ENCODE results near the gene NCKIPSD. TPM values are rescaled to one million over a fixed set of nuclear protein-coding genes. Genes with fewer than 3 reads are reported as not detected.

Gene NCKIPSD
- total RNA-seq, 1 donor from 2014 or later = 13.6 TPM

DNA sequence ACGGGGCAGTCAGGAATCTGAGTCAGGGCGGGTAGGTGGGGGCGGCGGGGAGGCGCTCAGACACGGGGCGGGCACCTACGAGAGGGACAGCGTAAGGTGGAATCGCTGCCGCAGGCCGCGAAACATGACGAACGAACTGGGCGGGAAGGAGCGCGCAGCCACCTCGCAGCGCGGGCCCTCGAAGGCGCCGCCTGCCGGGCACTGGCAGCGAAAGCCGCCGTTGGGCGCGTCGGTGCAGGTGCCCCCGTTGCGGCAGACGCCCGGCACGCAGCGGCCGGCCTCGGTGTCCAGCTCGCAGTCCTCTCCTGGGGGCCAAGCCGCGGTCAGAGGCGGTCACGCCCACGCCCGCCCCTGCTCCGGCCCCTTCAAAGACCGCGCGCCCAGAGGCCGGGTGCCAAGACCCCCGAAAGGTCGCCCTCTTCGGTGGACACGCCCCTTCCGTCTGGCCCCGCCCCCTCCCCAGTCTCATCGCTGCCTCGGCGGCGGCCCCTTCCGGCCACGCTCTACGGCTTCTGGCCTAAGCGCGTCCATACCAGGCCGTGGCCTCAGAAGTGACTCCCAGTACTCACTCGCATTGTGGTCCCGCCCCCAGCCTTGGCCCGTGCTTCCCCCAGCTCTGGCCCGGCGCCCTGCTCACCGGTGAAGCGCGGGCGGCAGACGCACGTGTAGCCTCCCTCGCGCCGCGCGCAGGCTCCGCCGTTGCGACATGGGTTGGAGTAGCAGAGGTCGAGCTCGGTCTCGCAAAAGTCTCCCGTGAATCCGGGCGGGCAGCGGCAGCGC lies 29.5 kb downstream of the NCKIPSD start:
- ATAC-seq (peak; percentile 96), DNase-seq (peak; percentile 91)
- intact Hi-C loops (cut with micrococcal nuclease) = no loop called here

DNA sequence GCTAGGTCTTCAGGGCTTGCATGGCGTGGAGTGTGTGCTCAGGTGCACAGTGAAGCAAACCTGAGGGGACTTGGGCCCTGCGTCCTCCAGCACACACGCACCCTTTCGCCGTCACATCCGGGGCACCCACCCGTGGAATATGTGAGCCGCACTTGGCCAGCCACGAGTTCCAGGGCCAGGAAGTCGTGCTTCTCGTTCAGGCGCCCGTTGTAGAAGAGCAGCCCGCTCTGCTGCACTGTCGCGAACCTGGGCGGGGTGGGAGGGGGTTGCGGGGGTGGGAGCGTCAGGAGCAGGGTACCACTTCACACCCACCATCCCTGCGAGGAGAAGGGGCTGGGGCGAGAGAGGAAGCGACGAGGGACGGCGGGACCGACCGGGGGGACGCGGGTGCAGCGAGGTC lies 30.1 kb downstream of the NCKIPSD start:
- intact Hi-C loops (cut with micrococcal nuclease) = no loop called here
- no peak for ATAC-seq
- no peak for DNase-seq

DNA sequence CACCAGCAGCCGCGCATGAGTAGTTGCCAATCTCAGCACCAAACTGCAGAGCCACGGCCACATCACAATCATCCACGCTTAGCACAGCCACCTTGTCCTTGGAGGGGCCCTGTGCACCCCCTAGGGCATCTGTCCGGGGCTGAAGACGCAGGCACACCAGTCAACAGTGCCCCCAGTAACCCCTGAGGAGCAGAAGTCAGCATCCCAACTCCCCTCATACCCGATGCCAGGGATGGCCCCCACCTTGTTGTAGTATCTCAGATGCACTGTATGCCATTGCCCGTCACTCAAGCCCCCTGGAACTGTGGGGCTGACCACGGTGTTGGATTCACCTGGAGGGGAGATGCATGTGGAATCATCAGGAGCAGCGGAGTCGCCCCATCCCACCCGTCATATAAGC lies 30.7 kb downstream of the NCKIPSD start:
- ATAC-seq (no peak), DNase-seq (no peak)
- intact Hi-C loops (cut with micrococcal nuclease) = no loop called here

DNA sequence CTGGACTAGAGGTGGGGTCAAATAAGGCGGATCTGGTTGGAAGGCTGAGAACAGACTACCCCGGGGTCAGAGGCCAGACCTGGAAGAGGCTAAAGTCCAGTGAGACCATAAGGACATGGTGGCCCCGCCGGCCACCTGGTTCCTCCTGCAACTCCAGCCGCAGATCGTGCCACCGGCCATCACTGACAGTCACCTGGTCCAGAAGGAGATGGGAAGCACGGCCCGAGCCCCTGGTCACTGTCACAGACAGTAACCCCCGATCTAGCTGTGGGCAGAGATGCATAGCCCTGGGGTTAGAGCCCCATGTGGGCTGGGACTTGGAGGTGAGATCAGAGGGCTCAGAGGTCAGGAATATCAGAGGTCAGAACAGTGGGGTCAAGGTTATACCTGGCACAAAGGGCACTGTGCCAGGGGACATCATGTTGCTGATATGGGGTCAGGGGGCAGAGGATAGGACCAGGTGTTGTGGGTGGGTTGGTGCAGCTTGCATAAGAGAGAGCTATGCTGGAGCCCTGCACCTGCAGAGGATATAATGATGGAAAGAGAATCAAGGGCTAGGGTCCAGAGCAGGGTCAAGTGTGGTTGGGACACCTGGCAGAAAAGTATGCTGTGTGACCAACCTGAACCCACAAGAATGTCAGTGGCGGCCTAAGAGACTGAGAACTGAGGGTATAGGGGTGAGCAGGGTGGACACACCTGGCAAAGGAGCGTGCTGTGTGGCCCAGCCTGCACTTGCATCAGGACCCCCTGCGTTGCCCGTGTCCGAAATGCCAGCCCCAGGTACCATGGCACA lies 32.6 kb downstream of the NCKIPSD start:
- DNase-seq (no peak), ATAC-seq (no peak)
- intact Hi-C loops (cut with micrococcal nuclease) = no loop called here

DNA sequence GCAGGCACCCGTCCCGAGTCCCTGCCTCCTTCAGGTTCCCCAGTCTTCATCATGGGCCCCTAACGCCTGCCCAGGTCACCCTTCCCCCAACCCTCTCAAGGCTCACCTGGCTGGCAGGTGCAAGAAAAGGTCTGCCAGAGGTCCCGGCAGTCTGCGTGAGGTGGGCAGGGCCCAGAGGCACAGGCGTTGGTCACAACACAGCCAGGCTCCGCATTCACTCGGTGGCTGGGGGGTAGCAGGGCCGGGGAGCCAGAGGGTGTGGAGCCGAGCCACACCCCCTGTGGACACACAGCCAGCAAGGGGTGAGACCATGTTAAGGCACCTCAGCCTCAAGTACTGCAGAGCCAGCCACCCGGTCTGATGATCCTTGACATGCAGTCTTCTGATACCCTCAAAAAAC lies 33.9 kb downstream of the NCKIPSD start:
- ATAC-seq (no peak), DNase-seq (no peak)
- intact Hi-C loops (cut with micrococcal nuclease) = no loop called here

DNA sequence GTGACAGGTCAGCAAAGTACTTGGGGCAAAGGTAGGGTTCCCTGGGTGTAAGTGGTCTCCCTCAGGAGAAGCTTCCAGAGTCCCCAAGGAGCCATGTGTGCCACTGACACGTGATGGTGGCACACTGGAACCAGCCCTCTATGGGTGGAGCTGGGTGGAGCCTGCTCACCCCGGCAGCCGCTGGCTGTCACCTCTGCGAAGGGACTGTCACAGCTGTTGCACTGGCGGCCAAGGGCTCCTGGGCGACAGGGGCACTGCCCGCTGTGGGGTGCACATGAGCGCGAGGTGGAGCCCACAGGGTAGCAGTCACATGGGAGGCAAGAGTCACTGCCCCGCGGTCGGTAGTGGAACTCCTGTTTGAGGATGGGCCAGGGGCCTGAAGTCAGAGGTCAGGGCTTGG lies 35.0 kb downstream of the NCKIPSD start:
- DNase-seq (no peak), ATAC-seq (no peak)
- intact Hi-C loops (cut with micrococcal nuclease) = no loop called here

DNA sequence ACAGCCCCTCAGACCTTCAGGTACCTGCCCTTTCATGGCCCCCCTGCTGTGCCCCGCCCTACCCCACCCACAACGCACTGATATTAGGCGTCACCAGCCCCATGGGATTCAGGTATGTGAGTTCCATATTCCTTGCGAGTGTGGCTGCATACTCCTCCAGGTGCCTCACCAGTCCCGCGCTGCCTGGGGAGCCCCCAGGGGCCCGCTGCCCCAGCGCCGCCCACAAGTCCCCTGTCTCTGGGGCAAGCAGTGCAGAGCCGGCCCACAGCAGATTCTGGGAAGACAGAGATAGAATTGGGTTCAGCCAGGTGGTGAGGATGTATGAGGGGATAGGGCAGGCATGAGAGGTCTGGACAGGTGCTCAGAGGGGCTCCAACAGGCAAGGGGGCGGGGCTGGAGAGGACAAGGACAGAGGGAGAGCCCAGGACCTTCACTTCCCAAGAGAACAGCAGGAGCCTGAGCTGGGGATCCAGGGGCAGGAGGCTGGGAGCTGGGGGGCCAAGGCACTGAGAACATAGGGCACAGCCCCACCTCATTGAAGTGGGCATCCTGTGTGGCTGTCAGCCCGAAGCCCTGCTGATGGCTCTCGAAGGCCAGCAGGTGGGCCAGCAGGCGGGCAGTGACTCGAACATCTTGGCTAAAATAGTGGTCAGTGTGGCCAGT lies 37.4 kb downstream of the NCKIPSD start:
- DNase-seq = no peak
- intact Hi-C loops (cut with micrococcal nuclease) = no loop called here
- ATAC-seq = no peak

DNA sequence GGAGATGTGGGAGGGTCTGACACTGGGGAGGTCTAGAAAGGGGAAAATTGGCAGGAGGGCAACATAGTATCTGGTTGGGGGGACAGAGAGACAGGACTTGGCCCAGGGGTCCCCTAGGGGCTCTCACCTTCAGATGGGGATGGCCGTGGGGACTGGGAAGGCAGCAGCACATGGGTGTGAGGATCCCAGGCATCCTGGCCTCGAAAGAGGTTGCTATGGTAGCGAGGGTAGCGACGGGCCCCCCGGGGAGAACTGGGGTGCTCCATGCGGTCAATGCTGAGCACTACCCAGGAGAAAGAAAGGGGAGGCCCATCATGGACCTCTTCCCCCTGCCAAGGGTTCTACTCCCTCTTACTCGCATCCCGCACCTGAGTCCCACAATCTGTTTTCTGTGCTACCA lies 38.0 kb downstream of the NCKIPSD start:
- no peak for DNase-seq
- ATAC-seq = no peak
- intact Hi-C loops (cut with micrococcal nuclease) = no loop called here

DNA sequence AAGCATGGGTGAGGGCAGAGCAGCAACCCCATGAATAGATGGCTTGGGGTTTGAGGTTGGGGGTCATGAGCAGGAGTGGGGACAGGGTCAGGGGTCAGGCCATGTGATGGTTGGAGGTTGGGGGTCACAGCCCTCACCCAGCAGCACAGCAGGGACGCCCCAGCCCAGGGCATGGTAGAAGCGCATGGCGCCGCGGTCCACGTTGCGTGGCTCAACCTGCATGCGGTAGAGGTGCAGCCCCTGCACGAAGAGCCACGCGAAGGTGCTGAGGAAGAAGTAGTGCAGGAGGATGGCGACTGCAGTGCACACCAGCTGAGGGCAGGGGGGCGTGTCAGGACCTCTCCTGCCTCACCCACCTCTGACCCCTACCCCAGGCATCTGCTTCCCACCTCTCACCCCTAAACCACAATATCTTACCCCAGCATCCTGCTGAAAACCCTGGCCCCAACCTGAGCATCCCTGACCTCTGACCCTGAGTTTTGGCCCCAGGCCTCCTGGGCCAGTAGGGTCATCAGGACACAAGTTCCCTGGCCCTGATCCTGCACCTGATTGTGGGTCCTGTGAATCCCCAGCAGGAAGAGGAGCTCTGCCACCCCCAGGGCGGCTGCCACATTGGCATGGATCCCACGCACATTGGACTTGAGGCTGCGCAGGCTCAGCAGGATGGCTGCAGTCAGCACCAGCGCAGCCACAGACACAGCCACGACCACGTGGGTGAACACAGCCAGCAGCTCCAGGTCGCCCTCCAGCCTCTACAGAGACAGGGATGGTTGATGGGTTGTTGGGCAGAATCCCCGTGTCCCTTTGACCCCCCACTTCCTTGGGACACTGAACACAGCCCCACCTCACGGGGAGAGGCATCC lies 40.6 kb downstream of the NCKIPSD start:
- ATAC-seq (no peak), DNase-seq (no peak)
- intact Hi-C loops (cut with micrococcal nuclease) = no loop called here

DNA sequence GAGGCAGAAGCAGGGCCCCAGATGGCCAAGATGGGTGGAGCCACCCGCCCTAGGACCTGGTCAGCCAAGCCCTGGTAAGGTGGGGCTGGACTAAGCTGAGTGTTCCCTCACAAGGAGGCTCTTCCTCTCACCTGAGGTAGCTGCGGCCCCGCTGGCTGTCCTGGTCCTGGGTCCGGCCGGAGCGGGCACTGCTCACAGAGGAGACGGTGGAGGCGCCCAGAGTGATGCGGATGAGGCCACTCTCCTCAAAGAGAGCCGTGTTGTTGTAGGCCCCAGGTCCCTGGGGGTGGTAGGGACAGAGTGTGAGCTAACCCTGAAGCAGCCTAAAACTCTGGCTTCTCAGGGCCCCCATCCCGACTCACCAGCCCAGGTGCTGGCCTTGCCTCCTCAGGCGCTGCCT lies 43.1 kb downstream of the NCKIPSD start:
- DNase-seq = no peak
- intact Hi-C loops (cut with micrococcal nuclease) = no loop called here
- ATAC-seq = no peak

DNA sequence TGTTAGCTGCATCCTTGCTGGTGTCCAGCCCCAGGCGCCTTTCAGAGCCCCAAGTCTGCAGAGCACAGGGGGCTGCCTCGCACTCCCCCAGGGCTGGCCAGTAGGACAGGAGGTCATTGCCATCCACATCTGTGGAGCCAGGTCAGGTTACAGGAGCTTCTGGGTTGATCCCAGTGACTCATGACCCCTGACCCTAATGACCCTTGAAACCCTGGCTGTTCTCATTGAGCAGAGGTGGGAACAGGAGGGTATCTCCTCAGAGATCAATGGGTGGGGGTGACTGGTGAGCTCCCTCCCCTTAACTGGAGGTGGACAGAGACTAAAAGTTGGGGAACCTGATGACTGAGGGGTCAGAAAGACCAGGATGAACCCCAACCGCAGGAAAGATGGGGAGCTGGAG lies 44.3 kb downstream of the NCKIPSD start:
- intact Hi-C loops (cut with micrococcal nuclease) = no loop called here
- DNase-seq (no peak), ATAC-seq (no peak)

DNA sequence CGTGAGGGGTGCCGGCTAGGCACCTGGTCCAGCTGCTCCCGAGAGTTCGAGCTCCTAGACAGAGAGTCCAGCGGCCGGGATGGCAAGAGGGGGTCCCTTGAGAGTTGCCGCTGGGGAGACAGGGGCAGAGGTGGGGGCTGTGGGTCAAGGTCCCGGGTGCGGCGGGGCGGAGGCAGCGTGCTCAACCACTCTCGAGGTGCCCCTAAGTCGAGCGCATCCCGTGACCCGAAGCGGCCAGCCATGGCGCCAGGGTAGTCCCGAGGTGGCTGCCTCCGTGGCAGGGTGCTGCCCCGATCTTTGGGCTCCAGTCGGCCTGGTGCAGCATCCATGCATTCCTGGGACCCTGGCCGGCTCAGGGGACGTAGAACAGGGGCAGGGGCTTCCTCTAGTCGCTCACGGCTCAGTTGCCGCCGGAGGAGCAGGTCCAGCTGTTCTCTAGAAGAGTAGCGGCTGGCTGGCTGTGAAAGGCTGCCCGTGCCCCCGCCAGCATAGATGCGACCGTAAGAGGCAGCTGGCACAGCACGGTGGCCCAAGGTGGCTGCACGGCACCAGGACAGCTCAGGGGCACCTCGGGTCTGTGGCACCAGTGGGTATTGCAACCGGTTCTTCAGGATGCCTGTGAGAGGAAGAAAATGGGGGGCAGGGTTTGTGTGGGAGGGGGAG lies 45.6 kb downstream of the NCKIPSD start:
- DNase-seq (no peak), ATAC-seq (no peak)
- intact Hi-C loops (cut with micrococcal nuclease) = no loop called here

DNA sequence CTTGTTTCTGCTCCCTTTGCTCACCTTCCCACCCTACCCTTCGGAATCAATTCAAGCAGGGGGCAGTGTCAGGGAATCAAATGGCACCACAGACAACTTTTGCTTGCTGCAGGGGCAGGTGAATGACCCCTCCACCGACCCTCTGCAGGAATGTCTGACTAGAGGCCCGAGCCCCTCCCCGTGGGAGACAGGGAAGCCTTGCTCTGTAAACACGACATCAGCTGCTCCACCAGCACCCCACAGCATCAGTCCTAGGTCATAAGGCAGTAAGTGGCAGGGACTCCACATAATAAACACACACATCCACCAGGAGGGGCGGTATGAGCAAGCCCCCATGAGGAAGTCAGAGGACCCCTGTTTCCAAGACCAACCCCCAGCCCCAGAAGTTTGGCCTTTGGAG lies 48.4 kb downstream of the NCKIPSD start:
- intact Hi-C loops (cut with micrococcal nuclease) = no loop called here
- ATAC-seq (no peak), DNase-seq (no peak)

DNA sequence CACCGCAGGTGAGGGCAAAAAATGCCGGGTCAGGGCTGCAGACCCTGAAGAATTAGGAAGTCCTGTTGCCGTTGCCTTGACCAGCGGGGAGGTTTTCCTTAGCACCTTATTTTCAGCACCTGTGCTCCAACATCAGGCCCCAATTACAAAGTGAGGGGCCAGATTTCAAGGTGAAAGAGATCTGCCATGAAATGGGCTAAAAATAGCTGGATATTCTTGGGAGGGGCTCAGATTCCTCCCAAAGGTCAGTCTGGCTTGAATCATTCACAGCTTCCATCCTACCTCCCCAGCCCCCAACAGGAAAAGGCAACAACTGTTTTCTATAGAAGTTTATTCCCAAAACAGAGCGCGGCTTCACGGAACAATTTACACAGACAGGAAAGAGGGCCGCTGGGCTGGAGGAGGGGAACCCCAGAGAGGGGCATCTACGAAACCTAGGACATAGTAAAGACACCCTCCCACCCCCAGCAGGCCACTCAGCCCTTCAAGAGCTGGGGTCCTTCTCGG lies 49.5 kb downstream of the NCKIPSD start:
- DNase-seq (no peak), ATAC-seq (no peak)
- intact Hi-C loops (cut with micrococcal nuclease) = no loop called here

DNA sequence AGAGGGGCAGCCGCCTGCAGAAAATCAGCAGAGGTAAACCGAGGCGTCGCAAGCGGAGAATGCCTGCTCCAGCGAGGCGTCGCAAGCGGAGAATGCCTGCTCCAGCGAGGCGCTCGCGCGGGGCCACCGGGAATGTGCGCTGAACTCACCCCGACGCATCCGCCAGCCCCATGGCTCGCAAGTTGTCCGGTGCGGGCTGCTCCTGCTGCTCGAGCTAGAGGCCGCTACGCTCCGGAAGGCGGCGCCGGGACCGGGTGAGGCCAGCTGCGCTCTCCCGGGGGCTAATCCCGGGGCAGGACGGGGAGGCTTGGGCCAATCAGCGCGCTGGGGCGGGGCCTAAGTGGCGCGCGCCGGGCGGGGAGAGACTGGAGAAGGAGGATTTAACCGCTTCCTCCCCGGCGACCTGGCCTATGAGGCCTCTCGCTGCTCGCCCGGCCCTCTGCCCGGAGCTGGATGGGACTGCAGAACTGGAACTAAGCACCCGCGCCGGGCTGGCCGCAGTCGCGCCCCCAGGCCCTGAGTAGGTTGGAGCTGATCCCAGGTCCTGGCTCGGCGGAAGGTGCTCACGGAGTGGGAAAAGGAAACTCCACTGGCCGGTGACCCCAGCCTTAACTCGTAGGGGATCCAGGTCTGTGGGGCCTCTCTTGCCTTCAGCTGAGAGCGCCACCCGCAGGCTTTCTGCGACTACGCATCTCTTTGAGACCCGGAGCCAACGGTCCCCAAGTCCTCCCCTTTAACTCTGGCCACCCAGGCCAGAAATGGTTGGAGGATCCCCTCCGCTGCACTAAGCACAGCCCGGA lies 50.3 kb downstream of the NCKIPSD start, which contains the start of gene SLC26A6:
Gene SLC26A6 (minus strand): TSS at position 240 of the 800 bp plus-strand sequence. CDS start 68 bp downstream, at position 172.
- ATAC-seq (peak; percentile 98), DNase-seq (peak; percentile 99)
- intact Hi-C loops (cut with micrococcal nuclease) = no loop called here

DNA sequence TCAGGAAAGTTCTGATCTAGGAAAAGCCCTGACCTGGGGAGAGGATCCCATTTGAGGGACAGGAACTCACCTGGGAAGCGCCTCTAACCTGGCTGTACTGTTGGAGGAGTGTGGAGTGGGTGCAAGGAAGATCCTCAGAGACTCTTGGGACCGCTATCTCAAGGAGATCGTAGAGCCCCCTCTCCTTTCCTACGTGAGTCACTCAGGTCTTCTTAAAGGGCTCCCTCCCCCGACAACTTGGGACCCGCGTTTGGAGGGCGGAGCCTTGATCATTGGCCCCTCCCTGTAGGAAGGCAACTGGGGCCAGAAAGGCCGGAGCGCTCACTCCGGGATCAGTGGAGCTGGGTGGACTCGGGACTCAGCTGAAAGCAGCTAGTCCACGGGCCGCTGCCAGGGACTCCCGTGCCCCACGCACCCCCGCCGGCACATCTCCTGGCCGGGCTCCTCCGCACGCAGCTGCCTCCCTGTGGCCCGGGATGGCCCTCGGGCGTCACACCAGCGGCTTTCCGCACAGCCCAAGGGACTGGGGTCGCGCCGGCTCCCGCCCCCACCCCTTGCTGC lies 51.0 kb downstream of the NCKIPSD start:
- intact Hi-C loops (cut with micrococcal nuclease) = no loop called here
- ATAC-seq (peak; percentile 55), DNase-seq (peak; percentile 74)

DNA sequence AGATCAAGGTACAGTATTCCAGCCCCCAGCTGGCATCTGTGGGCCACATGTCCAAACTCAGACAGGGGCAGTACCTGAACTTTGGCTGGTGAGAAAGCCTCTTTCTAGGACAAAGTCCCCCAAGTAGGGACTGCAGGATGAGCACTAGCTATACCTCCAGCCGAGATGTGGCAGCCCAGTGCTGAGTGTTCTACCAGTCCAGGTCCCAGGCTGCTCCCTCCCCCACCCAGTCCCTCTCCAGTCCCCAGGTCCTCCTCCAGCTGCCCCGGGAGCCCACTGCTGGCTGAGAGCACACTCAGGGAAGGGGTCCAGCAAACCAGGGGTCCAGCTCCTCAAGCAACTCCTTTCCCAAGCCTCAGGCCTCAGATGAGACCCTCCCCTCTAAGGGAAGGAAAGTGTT lies 52.0 kb downstream of the NCKIPSD start:
- intact Hi-C loops (cut with micrococcal nuclease) = no loop called here
- no peak for DNase-seq
- ATAC-seq = no peak

Data from left ventricle myocardium superior (tissue), 1 donor.